ENCODE measurements around the gene HDGFL2.

Gene HDGFL2

DNA sequence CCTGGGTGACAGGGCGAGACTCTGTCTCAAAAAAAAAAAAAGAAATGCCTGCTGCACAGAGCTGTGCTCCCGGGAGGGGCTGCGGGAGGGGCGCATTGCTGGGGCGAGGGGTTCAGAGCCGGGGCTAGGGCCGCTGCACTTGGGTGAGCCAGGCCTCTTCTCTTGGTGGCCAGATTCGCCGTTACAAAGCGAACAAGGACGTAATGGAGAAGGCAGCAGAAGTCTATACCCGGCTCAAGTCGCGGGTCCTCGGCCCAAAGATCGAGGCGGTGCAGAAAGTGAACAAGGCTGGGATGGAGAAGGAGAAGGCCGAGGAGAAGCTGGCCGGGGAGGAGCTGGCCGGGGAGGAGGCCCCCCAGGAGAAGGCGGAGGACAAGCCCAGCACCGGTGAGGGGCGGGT is 27.2 kb downstream of the HDGFL2 start:
- no peak for DNase-seq (ENCODE audit: low read depth)

GRCh38 chr19:4499855-4500254 is 27.8 kb downstream of the HDGFL2 start:
- no peak for DNase-seq (ENCODE audit: low read depth)

DNA sequence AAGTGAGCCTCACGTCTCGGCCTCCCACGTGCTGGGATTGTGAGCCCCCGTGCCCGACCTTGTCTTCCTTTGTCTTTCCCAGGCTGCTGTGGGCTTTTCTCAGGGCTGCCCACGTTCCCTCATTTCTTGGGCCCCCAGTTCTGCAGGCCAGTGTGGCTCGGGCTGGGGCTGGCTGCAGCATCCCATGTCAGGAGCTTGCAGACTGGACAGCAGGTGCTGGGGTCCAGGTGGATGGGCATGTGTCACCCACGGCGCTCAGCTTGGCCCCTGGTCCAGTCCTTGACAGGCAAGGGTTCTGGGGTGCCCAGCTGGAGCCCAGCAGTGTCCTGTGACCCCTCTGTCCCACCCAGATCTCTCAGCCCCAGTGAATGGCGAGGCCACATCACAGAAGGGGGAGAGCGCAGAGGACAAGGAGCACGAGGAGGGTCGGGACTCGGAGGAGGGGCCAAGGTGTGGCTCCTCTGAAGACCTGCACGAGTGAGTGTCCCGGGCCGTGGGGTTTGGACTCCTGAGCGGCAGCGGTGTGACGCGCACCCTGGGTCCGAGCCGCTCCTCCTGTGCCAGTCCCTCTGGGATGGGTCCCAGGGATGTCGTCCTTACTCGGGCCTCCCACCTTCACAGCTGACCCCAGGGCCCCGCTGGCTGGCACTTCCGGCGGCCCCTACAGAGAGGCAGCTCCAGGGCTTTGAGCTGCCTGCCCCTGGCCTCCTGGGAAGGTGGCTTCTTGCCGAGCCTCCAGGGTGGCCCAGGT is 28.9 kb downstream of the HDGFL2 start:
- DNase-seq (ENCODE audit: low read depth) = no peak

GRCh38 chr19:4501691-4502090 is 29.6 kb downstream of the HDGFL2 start:
- no peak for DNase-seq (ENCODE audit: low read depth)

GRCh38 chr19:4502282-4503131 is 30.4 kb downstream of the HDGFL2 start:
- DNase-seq (ENCODE audit: low read depth) = no peak

DNA sequence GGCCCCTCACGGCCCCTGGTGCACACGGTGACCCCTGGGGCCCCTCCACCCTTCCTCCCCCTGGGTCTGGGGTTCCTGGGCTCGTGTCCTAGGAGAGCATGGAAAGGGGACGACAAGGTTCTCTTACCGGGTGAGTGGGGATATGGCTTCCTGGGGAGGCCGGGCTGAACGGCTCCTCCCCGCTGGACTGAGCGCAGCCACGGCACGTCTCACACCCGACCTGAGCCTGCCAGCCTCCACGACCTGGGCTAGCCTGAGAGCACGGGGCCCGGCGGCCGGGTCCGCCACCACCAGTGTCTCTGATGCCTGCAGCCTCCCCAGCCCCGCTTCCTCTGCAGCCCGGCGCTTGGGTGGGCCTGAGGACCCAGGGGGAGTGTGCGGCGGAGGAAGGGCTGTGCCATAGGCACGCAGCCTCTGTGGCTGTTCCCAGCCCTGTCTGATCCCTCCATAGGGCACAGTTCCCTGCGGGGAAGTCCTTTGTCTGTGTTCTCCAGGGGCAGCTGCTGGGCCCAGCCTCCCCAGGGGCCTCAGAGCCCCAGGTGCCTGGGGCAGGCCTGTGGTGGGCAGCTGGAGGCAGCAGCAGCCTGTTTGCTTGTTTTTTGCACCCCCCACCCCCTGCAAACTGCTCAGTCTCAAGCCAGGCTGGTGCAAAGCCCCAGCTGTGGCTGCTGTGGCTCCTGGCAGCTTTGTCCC is 31.2 kb downstream of the HDGFL2 start:
- DNase-seq (ENCODE audit: low read depth) = no peak

- DNase-seq (ENCODE audit: low read depth) = no peak
These were observed 31.7 kb downstream of the HDGFL2 start for GRCh38 chr19:4503825-4504170.

DNA sequence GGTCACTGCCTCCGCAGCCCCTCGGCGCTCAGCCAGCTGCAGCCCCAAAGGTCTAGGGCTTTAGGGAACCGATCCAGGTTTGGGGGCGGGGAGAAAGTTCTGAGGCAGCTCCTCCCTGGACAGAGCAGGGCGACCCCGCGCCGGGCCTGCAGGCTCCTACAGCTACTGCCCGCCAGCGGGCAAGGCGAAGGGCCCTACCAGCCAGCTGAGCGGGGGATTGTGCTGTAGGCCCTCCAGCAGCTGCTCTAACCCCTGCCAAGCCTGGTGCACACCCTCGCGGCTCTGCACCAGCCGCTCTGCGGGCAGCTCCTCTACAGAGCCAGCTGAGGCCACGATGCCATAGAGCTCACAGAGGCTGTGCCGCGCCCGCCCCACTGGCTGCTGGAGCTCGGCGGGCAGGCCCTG is 32.2 kb downstream of the HDGFL2 start:
- DNase-seq (ENCODE audit: low read depth) = no peak

DNA sequence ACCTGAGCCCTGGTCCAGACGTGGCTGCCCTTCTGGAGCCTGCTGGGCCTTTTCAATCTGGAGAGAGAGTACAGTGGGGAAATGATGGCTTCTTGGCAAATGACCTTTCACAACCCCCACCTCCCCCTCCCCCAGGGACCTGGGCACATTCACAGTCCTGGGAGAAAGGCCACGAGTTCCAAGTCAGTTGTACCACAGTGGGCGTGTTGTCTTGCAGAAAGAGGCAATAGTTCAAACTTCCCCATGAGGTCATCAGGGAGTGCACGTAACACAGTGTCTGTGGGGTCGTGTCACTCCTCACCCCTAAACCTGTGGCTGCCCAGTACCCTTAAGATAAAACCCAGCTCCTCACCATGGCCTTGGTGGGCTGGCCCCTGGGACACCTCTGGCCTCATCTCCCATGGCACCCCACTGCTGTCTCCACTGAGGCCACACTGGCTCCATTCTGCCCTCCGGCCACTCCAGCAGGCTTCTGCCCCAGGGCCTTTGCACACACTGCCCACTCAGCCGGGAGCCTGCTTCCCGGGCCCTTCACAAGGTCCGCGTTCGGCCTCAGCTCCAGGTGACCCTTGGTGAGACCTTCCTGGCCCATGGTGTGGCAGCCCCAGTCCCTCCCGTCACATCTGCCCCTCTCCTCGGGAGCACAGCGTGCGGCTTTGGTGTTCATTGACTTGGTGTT is 32.9 kb downstream of the HDGFL2 start:
- DNase-seq (ENCODE audit: low read depth) = no peak

DNA sequence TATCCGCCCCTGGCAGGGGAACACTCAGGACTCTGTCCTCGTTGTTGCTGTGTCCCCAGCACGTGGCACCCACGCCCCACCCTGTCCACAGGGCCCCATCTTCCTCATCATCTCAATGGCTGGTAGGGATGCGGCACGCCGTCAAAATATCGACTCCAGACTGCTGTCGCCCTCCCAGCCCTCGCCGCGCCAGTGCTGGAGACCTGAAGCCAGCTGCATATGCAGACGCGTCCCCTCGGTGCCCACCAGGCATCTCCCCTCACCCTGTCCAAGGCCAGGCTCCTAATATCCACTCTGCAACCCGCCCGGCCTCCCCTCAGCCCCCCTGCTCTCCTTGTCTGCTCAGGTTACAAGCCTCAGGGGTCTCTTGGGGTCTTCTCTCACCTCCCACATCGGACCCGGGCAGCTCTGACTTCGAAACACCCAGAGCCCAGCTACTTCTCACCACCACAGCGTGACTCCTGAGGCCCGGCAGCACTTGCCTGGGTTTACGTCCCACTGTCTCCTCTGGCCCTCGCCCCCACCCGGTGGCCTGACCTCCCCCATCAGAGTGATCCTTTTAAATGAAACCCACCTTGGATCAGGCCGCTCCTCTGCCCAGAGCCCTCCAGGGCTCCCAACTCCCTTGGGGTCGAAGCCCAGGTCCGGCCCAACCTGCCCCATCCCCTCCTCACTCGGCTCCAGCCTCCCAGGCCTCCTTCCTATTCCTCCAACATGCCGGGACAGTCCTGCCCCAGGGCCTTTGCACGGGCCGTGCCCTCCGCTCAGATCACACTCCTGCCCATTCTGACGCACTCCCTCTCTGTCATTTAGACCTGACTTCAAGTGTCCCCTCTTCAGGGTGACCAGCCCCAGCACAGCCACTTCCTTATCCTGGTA is 33.7 kb downstream of the HDGFL2 start:
- no peak for DNase-seq (ENCODE audit: low read depth)

DNA sequence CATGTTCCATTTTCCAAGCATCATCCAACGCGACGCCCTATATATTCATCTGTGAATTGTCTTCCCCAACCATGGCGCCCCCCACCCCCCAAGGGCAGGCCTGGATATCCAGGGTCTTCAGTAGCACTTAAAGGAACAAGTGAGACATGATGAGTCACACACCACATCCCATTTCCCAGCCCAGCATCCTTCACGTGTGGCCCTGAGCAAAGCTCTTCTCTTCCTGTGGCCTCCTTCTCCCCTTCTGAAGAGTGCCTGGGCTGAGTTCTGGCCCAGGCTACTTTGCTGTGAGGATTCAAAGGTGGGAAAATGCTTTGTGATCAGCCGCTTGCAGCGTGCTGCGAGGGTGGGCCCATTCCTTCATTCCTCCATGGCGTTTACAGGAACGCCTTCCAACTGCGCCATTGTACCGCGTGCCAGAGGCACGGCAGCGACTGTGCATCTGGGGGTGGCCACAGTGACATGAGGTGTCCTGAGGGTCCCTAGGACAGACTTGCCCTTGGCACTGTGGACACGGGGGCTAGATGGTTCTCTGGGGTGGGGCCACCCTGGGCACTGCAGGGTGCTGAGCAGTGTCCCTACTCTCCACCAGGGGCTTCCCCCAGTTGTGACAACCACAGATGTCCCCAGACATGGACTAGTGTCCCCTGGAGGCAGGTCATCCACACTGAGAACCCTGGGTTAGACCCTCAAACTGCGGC is 34.5 kb downstream of the HDGFL2 start:
- DNase-seq (ENCODE audit: low read depth) = peak; percentile 71

DNA sequence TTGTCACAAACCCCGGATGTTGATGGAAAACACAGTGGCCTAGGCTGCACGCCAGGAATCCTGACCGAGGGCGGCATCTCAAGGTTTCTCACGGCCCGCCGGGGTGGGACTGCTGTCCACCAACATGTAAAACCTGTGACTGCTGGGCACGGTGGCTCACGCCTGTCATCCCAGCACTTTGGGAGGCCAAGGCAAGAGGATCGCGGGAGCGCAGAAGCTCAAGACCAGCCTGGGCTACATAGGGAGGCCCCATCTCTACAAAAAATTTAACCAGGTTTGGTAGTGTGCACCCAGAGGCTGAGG is 35.0 kb downstream of the HDGFL2 start:
- DNase-seq (ENCODE audit: low read depth) = no peak

- DNase-seq (ENCODE audit: low read depth) = no peak
These were observed 35.7 kb downstream of the HDGFL2 start for GRCh38 chr19:4507804-4508203.

- no peak for DNase-seq (ENCODE audit: low read depth)
These were observed 36.6 kb downstream of the HDGFL2 start for GRCh38 chr19:4508698-4509097.

DNA sequence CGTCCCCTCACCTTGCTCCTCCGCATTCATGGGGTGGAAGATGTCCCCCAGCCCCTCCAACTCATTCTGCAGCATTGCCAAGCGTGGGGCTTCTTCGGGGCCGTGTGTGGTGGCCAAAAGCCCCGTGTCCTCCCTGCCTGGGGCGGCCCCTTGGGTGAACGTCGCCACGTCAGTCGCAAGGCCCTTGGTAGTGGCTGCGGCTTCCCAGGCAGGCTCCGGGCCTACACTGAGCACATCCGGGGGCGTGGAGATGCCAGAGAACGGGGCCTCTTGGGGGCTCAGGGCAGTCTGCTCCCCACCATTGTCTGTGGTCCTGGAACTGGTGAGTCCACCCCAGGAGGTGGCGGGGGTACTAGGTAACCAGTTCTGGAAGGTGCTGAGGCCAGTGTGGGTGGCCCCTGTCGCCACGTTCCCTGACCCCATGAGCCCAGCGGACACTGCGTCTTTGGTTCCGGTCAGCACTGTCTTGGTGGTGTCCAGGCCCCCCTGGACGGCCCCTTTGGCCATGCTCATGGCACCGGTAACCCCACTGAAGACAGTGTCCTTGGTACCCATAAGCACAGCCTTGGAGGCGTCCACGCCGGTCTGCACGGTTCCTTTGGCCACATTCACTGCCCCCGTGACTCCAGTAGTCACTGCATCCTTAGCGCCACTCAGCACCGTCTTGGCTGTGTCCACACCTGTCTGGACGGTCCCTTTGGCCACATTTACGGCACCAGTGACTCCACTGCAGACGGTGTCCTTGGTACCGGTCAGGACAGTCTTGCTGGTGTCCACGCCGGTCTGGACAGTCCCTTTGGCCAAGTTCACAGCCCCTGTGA is 38.5 kb downstream of the HDGFL2 start:
- no peak for DNase-seq (ENCODE audit: low read depth)

DNA sequence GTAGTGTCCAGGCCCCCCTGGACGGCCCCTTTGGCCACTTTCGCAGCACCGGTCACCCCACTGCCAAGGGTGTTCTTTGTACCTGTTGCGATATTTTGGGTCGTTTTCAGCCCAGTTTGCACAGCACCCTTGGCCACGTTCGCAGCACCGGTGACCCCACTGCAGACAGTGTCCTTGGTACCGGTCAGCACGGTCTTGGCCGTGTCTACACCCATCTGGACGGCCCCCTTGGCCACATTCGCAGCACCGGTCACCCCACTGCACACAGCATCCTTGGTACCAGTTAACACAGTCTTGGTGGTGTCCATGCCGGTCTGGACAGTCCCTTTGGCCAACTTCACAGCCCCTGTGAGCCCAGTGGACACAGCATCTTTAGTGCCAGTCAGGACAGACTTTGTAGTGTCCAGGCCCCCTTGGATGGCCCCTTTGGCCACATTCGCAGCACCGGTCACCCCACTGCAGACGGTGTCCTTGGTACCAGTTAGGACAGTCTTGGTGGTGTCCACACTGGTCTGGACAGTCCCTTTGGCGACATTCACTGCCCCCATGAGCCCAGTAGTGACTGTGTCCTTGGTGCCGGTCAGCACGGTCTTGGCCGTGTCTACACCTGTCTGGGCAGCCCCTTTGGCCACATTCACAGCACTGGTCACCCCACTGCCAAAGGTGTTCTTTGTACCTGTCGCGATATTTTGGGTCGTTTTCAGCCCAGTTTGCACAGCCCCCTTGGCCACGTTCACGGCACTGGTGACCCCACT is 39.4 kb downstream of the HDGFL2 start:
- DNase-seq (ENCODE audit: low read depth) = no peak

GRCh38 chr19:4512070-4512469 is 40.0 kb downstream of the HDGFL2 start:
- DNase-seq (ENCODE audit: low read depth) = no peak

DNA sequence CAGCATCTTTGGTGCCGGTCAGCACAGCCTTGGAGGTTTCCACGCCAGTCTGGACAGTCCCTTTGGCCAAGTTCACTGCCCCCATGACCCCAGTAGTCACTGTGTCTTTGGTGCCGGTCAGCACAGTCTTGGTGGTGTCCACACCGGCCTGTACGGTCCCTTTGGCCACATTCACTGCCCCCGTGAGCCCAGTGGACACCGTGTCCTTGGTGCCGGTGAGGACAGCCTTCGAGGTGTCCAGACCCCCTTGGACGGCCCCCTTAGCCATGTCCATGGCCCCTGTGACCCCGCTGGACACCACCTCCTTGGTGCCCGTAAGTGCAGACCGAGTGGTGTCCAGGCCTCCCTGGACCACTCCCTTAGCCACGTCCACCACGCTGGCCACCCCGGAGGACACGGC is 41.2 kb downstream of the HDGFL2 start:
- no peak for DNase-seq (ENCODE audit: low read depth)

GRCh38 chr19:4515732-4516131 is 43.6 kb downstream of the HDGFL2 start:
- DNase-seq (ENCODE audit: low read depth) = no peak

All from EH (cell line).